Esophagus muscularis mucosa (tissue), 4 donors: Measurements from ENCODE around the gene E4F1.

Source experiments
- CTCF ChIP-seq, 3 experiments: fragments of 200-600 bp in 2 of 3; fragments of 450-650 bp in 1 of 3; sonication (generic) in 2 of 3; IDR thresholded peaks; one replicate each; pipeline ENCODE4 v1.5.1; 2017 to 2019; ENCODE audit warnings: antibody characterized with exemption in 3 of 3, mild to moderate bottlenecking in 2 of 3, moderate library complexity in 1 of 3
- EP300 ChIP-seq: sonication (generic); formaldehyde crosslinking; IDR thresholded peaks from one replicate; pipeline ENCODE4 v1.6.1; 2017; ENCODE audit warnings: antibody characterized with exemption
- POLR2A ChIP-seq: fragments of 450-650 bp; IDR thresholded peaks from one replicate; pipeline ENCODE4 v1.6.1; 2017; ENCODE audit warnings: antibody characterized with exemption, moderate library complexity, mild to moderate bottlenecking, low read depth
- POLR2AphosphoS5 ChIP-seq, 2 donors: sonication (generic); formaldehyde crosslinking; IDR thresholded peaks; one replicate each; pipeline ENCODE4 v1.6.1; 2017; ENCODE audit warnings: antibody characterized with exemption in 2 of 2

DNA sequence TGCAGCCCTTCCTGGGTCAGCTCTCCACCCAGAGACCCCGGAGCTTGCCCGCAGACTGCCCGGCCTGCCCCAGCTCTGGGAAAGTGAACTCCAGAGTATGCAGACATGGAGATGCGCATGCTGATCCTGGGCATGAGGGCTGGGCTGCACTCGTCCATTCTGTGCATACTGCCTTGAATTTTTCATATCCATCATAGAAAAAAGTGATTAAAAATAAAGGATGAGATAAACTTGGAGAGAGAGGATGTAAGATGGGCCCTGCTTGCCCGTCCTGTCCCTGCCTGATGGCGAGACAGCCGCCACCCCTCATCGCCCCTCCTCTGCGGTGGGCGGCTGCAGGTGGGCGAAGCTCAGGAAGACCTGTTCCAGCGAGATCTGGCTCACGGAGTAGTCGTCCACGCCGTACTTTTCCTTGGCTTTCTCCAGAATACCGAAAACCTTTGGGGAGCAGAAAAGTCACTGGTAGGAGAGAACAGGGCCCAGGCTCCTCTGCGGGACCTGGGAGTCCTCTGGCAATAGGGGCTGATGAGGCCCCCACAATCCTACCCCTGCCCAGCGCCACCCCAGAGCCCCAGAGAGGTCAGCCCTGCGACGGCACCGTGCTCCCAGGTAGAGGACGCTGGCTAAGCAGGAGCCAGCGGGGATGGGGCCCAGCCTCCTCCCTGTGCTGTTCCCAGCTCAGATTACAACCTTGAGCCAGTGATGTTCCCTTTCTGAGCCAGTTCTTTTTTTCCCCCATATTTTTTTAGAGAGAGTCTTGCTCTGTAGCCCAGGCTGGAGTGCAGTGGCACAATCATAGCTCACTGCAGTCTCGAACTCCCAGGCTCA is 53.2 kb downstream of the E4F1 start:
- TF ChIP-seq POLR2A (no peak), EP300 (no peak), CTCF (IDR thresholded peaks at IDR 0.05) (no peak), POLR2AphosphoS5 (IDR thresholded peaks at IDR 0.05) (no peak)
